Epithelial cell of esophagus (primary cell): ENCODE measurements around the gene ARV1.
"Not testable (repeated sequence)": the region's sequence is repeated elsewhere in the genome, so short reads cannot be mapped to it uniquely, and the experiment has no call there.

ENCODE experiments used
- DNase-seq: peaks from one replicate; pipeline ENCODE4 v3.0.0; 2010; ENCODE audit warnings: low read depth
- H3K4me3 ChIP-seq: 2 replicates; pipeline ENCODE4 v1.5.1; 2011; ENCODE audit warnings: mild to moderate bottlenecking, low read length, control low read depth
- TF ChIP-seq, protein P1 (sequence below): IDR thresholded peaks from 2 replicates; pipeline ENCODE4 v1.5.1; 2011; ENCODE audit warnings: low read depth, mild to moderate bottlenecking, low read length, control low read depth, inconsistent platforms; ENCODE audit not compliant: insufficient read depth; ENCODE audit errors: missing control alignments

The ARV1 gene

DNA sequence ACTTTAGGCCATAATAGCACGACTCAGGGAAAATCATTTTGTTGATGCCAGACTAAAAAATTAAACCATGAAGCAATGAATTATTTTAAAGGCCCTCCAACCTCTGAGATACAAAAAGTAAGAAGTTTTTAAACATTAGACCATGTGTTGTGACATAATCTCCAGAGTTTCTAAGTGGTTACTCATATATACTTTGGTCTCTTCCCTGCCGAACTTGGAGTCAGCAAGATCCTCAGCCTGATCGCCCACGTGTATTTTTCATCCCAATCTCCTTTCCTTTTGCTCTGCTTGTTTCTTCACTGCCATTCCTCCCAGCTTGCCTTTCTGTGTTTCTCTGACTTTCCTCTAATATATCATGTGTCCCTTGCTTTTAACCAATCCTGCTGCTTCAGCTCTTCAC, 3.8 kb downstream of the ARV1 start:
- TF ChIP-seq, protein P1, sequence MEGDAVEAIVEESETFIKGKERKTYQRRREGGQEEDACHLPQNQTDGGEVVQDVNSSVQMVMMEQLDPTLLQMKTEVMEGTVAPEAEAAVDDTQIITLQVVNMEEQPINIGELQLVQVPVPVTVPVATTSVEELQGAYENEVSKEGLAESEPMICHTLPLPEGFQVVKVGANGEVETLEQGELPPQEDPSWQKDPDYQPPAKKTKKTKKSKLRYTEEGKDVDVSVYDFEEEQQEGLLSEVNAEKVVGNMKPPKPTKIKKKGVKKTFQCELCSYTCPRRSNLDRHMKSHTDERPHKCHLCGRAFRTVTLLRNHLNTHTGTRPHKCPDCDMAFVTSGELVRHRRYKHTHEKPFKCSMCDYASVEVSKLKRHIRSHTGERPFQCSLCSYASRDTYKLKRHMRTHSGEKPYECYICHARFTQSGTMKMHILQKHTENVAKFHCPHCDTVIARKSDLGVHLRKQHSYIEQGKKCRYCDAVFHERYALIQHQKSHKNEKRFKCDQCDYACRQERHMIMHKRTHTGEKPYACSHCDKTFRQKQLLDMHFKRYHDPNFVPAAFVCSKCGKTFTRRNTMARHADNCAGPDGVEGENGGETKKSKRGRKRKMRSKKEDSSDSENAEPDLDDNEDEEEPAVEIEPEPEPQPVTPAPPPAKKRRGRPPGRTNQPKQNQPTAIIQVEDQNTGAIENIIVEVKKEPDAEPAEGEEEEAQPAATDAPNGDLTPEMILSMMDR = no peak
- DNase-seq = peak; percentile 34
- no peak overlapping the region for H3K4me3 ChIP-seq

DNA sequence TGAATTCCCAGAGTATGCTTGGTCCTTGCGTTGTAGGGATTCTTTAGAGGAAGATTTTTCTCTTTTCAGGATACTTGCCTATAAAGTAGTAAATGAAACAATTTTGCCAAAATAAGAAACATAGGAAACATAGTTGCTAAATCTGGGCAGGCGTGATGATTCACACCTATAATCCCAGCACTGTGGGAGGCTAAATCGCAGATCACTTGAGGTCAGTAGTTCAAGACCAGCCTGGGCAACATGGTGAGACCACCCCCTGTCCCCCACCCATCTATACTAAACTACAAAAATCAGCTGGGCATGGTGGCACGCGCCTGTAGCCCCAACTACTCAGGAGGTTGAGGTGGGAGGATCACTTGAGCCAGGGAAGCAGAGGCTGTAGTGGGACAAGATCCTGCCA, 4.9 kb downstream of the ARV1 start:
- TF ChIP-seq, protein P1 = no peak
- no peak for DNase-seq
- no peak overlapping the region for H3K4me3 ChIP-seq

GRCh38 chr1:230984622-230985515, 6.0 kb downstream of the ARV1 start:
- DNase-seq, H3K4me3 ChIP-seq: not testable (repeated sequence)

DNA sequence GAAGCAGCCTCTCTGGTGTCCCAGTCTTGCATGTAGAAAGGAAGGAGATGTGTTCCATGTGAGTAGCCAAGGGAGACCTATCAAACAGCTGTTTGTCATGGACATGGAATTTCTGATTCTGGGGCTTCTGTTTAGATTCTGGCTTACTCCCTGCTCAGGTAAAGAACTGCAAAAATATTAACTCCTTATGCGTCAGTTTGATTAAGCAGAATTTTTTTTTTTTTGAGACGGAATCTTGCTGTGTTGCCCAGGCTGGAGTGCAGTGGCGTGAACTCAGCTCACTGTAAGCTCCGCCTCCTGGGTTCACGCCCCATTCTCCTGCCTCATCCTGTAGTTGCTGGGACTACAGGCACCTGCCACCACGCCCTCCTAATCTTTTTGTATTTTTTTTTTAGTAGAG, 6.8 kb downstream of the ARV1 start:
- H3K4me3 ChIP-seq = no peak overlapping the region
- no peak for DNase-seq
- TF ChIP-seq, protein P1 = no peak

DNA sequence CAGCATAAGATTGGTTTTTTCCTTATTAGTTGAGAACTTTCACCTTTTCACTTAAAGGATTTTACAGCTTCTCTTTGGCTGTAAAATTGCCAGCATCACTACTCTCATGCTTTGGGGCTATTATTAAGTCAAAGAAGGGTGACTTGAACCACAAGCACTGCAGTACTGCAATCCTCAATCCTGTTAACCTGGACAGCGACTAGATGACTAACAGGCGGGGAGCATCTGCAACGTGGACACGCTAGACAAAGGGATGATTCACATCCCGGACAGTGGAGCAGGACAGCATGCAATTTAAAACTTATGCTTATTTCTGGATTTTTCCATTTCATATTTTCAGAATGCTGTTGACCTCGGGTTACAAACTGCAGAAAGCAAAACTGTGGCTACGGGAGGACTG, 8.1 kb downstream of the ARV1 start:
- TF ChIP-seq, protein P1 = no peak
- no peak overlapping the region for H3K4me3 ChIP-seq
- peak; percentile 75 for DNase-seq

DNA sequence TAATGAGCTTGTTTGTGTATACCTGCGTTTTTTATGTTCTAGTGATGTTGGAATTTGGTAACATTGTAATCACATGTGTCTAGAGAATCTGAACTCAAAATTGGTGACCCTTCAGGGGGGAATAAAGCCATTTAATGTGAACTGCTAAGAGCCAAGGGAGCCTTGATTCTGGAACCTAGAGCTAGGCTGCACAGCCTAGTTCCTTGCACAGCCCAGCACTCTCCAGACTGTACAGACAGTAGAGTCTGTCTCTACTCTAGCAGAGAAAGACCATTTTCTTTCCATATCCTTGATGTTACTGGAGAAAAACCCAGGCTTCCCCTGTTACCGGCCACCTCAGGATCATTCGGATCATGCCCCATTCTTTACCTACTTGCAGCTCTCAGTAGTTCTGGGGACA, 8.6 kb downstream of the ARV1 start:
- TF ChIP-seq, protein P1 = no peak
- H3K4me3 ChIP-seq = no peak overlapping the region

DNA sequence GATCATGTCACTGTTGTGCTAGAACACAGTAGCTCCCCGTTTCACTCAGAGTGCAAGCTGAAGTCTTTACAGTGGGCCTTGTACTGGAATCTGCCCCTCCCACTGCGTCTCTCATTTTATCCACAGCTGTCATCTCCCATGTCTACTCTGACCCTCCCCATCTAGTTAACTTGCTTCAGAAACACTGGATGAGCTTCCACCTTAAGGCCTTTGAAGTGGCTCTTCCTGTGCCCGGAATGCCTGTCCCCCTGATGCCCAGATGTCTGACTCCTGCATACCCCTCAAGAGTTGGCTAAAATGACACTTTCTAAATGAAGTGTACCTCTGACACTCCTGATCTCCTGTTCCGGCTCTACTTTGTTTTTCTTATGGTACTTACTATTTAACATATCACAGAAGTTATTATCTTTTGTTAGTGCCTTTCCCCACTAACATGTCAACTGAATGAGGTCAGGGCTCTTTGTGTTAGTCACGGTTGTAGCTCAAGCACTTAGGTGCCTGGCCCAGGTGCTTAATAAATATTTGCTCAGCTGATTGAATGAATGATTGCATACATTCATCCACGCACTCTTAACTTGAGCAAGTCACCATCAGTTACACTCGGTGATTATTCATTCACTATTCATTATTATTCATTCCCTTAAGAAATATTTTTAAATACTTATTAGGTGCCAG, 13.3 kb downstream of the ARV1 start:
- TF ChIP-seq, protein P1 = no peak
- H3K4me3 ChIP-seq = no peak overlapping the region
- peak; percentile 80 for DNase-seq

More for the DNA sequence above, 8.6 kb downstream of the ARV1 start:
- no peak for DNase-seq
